NCI-H774 (cell line): ENCODE results near the gene COX17.

Experiments used
- DNase-seq: peaks from one replicate; lab custom pipeline; 2025; lab: John Stamatoyannopoulos, UW

COX17 gene

DNA sequence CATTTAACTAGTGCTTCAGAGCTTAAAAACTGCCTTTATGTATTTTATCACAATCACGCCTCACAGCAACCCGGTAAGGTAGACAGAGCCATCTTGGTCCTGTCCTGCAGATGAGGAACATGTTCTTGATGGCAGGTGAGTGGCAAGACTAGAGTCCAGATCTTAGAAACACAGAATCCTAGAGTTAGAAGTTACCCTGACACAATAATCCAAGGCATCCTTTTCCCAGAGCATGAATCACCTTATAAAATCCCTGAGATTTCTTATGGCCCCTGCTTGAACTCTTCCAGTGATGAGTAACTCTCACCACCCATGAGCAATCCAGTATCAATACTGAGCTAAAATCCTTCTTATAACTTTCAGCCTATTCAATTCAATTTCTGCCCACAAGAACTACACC, 33.7 kb downstream of the COX17 start:
- no peak for DNase-seq

DNA sequence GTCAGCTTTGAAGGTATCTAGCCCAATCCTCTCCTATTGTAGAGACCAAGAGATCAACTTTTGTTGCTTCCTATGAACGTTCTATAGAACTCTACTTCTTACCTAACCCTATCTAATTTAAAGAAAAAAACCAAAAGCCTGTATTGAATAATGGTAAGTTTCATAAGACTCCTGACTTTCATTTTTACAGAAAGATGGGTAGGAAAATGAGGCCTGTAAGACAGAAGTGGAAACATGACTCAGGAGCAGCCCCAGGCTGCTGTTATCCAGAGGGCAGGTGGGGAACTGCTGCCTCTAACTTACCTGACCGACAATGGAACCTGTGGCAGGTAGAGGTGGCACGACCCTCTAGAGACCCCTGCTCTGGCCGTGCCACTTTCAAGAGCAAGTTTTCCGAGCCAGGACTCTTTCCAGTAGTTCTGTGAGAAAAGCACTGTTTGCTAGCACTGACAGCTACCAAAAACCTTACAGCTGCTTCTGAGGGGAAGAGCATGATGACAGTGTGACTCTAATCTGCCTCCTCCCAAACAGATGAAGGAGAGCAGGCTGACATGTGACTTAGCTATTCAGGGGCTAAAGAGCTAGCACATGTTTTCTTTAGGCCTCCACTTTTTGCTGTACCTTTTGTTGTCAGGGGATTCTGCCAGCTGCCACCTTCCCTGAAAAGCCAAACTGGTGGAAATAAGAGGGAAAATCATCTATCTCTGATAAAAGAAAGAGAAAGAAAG, 34.3 kb downstream of the COX17 start:
- DNase-seq: no peak

DNA sequence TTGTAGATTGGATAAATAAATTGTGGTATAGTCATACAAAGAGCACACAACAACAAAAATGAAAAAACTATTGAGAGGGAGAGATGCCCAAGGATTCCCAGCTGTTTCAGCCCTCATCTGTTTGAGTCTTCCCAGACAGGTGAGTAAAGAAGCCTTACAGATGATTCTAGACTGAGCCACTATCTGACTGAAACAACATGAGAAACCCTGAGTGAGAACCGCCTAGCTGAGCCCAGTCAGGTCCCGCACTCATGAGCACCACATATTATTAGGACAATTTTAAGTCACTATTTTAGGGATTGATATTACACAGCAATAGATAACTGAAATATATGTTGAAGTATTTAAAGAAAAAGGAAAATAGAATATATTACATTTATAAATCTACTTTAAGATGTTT, 35.8 kb downstream of the COX17 start:
- DNase-seq: no peak

DNA sequence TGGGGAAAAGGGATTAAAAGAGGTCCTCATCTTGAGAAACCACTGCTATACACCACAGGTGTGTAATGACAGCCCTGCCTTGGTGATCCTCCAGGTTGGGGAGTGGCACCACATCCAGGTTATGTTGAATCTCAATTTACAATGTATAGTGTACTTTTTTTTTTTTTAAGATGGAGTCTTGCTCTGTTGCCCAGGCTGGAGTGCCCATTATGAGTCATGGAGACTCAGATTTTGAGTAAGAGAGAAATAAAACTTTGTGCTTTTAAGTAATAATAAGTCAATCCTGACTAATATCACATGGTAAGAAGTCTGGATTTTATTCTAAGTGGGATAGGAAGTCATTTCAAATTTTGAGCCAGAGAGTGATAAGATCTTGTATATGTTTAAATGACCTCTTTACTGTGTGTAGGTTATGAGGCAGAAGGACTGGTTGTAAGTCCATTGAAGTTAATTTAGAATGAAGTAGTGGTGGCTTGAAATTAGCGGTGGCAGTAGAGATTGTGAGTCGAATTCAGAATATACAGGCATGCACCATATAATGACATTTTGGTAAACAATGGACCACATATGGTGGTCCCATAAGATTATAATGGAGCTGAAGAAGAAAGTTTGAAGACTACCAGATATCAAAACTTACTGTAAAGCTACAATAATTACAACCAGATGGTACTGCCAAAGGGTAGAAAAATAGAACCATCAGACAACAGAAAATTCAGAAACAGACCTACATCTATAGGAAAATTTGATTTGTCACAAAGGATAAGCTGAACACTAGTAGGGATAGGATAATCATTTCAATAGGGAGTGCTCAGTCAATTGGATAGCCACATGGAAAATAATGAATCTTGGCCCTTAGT, 37.5 kb downstream of the COX17 start:
- no peak for DNase-seq

GRCh38 chr3:119637679-119638477, 39.3 kb downstream of the COX17 start:
- DNase-seq: no peak

DNA sequence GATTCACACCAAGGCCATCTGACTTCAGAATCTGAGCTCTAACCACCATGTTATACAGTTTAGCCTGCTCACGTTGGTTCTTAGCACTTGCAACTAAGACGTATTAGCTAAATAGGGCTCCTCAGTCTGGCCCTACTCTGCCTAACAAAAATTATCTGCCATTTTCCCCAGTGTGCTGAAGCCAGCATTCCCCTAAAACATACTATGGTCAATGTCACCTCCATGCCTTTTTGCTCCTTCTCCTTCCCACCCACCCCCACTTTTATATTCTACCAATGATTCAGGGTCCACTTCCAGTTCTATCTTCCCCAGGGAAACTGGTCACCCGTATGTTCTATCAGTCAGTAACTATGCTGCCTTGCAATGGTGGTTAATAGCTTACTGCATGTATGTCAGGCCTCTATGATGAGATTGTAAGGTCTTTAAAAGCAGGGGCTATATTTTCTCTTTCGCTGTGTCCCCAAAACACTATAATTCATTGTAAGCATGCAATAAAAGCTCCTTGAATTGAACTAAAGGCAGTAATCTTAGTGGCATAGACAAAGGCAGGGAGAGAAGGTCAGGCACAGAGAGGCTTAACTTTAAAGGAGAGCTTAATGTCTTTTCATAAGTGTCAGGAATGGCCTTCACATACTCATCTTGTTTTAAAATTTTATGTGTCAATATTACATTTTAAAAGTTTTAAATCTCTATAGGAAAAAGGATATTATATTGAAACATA, 40.2 kb downstream of the COX17 start:
- no peak for DNase-seq

DNA sequence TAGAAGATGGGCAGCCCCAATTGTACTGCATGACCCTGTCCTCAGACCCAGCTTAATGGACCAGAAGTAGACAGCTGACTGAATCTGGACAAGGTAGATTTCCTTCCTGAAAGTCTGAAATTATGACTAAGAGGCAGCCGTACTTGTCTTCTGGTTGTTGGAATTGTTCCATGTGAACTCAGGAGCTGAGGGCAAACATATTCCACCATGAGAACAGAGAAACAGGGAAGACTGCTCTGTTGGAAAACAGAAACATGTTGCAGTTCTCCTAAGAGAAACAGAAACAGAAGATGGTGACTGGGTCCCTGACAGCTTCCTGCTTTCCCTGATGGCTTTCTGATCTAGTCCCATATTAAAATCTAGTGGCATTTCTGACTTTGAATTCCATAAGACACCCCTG, 41.0 kb downstream of the COX17 start:
- no peak for DNase-seq

DNA sequence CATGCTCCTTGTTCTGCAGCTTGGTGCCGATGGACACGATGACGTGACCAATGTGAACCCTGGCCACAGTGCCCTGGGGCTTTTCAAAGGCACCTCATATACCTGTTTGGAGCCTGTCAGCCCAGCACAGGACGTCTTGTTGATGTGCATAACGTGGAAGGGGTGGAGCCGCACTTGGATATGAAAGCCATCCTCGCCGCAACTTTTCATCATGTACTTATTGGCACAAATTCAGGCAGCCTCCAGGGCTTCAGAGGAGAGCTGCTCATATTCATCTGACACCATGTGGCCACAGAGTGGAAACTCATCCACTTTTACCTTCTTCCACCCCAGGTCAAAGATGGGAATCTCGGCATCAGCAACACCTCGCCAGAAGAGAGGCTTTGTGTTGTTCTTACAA, 41.5 kb downstream of the COX17 start:
- no peak for DNase-seq

- DNase-seq: no peak
Measured at GRCh38 chr3:119632829-119633228, 44.4 kb downstream of the COX17 start.

DNA sequence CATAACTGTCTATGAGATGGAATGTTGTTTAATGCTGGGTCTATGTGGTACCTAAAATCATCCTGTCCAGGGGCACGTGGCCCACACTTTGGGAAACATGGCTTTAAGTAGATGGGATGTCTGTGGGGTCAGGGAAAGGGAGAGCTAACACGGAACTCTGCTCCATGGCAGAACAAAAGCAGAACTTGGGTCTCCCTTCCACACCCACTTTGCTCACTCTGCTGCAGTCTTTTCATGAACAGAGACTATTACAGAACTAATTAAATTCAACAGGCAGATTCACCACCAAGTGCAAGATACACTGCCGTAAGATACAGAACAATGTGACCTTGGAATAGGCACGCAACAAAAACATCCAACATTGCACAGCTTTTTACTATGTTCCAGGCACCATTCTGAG, 45.0 kb downstream of the COX17 start:
- DNase-seq: no peak

- DNase-seq: no peak
Measured at GRCh38 chr3:119631516-119631915, 45.7 kb downstream of the COX17 start.

- no peak for DNase-seq
Measured at GRCh38 chr3:119630880-119631329, 46.3 kb downstream of the COX17 start.

GRCh38 chr3:119630128-119630879, 46.9 kb downstream of the COX17 start:
- DNase-seq: no peak

- DNase-seq: no peak
Measured at GRCh38 chr3:119628816-119629445, 48.3 kb downstream of the COX17 start.

GRCh38 chr3:119628390-119628789, 48.8 kb downstream of the COX17 start:
- no peak for DNase-seq

GRCh38 chr3:119627461-119627860, 49.7 kb downstream of the COX17 start:
- no peak for DNase-seq

DNA sequence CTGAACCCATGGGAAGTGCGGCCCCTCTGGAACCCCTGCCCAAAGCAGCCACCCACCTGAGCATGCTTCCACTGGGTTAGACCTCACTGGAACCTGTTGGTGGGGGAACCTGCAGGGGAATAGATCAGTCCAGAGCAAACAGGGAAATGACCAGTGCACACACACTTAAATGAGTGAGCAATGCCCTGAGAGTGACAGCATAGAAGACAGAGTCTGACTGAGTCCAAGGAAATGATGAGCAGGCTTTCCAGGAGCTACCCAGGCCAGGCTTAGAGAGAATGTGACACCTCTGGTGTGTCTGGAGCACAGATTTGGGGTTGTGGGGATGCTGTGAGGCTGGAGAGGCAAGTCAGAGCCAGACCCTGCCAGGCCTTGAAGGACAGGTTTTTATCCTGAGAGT, 51.0 kb downstream of the COX17 start:
- no peak for DNase-seq

DNA sequence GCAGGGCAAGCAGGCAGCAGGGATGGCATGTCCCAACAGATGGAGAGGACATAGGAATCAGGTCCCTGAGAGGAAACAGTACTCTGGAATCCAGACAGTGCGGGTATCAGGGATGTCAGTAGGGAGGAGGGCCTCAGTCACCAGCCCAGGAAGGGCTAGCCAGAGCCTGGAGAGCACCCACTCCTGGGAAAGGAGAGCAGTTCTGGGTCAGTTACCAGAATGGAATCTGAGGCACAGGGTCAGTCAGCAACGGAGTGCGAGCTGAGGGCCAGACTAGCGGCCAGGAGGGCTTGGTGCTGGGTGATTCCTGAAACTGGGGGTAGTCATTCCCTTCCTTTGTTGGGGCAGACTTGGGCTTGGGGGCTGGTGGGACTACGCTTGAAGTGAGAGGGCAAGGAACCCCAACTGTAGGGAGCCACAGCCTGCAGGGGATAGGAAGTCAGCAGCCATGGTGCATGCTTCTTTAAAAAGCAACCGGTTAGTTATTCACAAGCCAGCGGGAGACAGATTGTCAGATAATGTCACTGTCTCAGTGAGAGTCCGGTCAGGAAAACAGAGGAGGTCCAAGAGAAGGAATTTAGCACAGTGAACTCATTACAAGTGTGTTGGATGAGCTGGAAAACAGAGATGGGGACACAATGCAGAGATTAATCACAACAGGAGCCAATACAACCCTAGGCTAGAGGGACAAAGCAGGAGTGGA, 51.6 kb downstream of the COX17 start:
- no peak for DNase-seq

- no peak for DNase-seq
Measured at GRCh38 chr3:119624002-119624720, 53.0 kb downstream of the COX17 start.
